ENCODE results near the gene CHMP4B.

The CHMP4B gene

DNA sequence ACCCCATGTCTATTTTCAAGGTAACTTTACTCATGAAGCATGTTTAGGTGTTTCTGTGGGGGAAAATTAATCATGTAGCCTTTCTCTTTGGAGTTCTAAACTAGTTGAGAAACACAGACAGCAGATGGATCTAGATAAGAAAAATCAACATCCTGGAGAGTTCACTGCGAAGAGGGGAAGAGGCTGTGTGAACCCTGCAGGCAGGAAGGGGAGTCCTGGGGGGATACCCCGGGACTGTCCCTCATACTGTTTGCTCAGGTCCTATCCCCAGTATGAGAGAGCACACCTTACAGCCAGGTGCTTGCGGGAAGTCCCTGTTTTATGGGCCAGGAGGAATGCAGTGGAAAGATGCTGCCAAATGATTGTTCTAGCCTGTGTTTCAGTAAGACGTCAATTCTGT is 32.7 kb downstream of the CHMP4B start:
- Histone ChIP-seq H3K9me3 (ENCODE audit: control insufficient read depth, insufficient read depth, low read length) (no peaks in the 10 kb centered on the region), H3K36me3 (ENCODE audit: insufficient read depth, low read length) (no peaks in the 10 kb centered on the region; the same call in 1 of the 2 replicates), H3K4me1 (ENCODE audit: insufficient read depth, low read length) (peaks cover 30% of the 10 kb centered on the region), H3K9ac (ENCODE audit: low read depth, low read length) (no peak overlapping the region)

DNA sequence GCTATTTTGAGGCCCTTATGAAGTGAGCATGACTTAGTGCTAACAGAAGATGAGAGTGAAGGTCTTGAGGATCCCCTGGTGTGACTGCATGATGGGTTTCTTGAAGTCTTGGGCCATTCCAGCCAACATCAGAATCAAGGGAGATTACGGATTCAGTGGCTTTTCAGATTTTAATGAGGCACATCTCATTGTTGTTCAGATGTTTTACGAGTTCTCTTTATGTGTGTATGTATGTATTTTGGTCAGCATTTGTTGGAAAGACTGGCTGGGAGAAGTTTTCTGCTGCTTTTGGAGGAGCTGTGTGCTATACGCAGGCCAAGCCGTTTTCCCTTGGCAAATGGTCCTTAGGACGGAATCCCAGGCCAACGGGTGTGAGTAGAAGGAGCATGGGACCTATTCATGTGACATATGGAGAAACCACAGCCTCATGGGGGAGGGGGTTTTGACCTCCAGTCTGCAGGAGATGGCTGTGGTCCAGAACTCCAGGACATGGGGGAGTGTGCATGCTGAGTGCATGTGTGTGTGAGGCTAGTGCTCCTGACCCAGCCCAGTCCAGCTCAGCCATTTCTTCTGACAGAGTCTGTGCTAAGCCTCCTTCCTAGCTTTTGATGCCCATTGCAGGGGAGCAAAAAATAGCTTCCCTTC is 35.3 kb downstream of the CHMP4B start:
- H3K4me1 ChIP-seq (ENCODE audit: insufficient read depth, low read length) = peaks cover 30% of the 10 kb centered on the region
- peaks cover 7% of the 10 kb centered on the region; the same call in 1 of the 2 replicates for H3K36me3 ChIP-seq (ENCODE audit: insufficient read depth, low read length)

DNA sequence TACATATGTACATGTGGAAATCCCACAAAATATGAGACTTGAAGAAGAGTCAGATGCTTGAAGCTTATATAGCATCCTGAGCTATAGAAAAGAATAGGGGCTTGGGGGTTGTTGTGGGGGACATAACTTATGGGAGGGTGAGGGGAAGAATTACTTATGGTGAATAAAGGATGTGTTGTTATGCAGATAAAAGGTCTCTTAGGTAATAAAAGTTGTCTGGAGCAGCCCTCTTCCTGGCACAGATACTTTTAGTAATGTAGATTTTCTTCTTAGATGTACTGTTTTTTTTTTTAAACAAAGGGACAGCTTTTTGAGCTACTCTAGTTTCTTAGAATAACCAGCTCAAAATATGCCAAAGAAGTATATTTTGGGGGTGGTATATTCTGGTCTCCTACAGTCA is 35.9 kb downstream of the CHMP4B start:
- Histone ChIP-seq H3K36me3 (ENCODE audit: insufficient read depth, low read length) (peaks cover 9% of the 10 kb centered on the region; the same call in 1 of the 2 replicates), H3K4me1 (ENCODE audit: insufficient read depth, low read length) (peaks cover 30% of the 10 kb centered on the region), H3K9ac (ENCODE audit: low read depth, low read length) (no peak overlapping the region), H3K9me3 (ENCODE audit: control insufficient read depth, insufficient read depth, low read length) (no peaks in the 10 kb centered on the region)

More for the DNA sequence above, 35.3 kb downstream of the CHMP4B start:
- H3K9ac ChIP-seq (ENCODE audit: low read depth, low read length) = no peak overlapping the region
- H3K9me3 ChIP-seq (ENCODE audit: control insufficient read depth, insufficient read depth, low read length) = no peaks in the 10 kb centered on the region

DNA sequence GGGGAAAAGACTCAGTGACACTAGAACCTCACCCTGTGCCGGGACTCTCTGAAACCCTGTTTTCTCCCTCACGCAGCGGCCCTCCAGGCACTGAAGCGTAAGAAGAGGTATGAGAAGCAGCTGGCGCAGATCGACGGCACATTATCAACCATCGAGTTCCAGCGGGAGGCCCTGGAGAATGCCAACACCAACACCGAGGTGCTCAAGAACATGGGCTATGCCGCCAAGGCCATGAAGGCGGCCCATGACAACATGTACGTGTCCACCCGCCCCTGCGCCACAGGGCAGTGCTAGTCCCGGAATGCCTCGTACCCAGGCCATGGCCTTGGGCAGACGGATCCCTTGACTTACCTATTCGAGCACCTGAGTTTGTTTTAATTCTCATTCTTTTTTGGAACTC is 37.2 kb downstream of the CHMP4B start:
- peaks cover 13% of the 10 kb centered on the region; the same call in 1 of the 2 replicates for H3K36me3 ChIP-seq (ENCODE audit: insufficient read depth, low read length)
- H3K9ac ChIP-seq (ENCODE audit: low read depth, low read length) = no peak overlapping the region
- H3K4me1 ChIP-seq (ENCODE audit: insufficient read depth, low read length) = peaks cover 22% of the 10 kb centered on the region
- no peaks in the 10 kb centered on the region for H3K9me3 ChIP-seq (ENCODE audit: control insufficient read depth, insufficient read depth, low read length)

DNA sequence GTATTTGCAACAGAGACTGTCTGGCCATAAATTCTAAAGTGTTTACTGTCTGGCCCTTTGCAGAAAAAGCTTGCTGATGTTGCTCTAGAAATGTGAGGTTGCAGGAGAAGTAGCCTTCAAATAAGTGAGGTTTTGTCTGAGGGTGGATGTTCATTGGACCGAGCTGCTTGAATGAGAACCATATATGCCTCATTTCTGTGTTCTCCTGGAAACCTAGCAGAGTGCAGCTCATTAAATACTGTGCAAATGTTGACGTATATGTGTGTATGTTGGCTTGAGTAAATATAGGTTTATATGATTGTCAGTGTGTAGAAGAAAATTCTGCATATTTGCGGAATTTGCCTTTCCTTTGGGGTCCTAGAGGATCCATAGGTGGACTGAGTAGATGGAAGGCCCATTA is 39.0 kb downstream of the CHMP4B start:
- Histone ChIP-seq H3K4me1 (ENCODE audit: insufficient read depth, low read length) (peaks cover 22% of the 10 kb centered on the region), H3K36me3 (ENCODE audit: insufficient read depth, low read length) (peaks cover 20% of the 10 kb centered on the region), H3K9me3 (ENCODE audit: control insufficient read depth, insufficient read depth, low read length) (no peaks in the 10 kb centered on the region), H3K9ac (ENCODE audit: low read depth, low read length) (no peak overlapping the region)

DNA sequence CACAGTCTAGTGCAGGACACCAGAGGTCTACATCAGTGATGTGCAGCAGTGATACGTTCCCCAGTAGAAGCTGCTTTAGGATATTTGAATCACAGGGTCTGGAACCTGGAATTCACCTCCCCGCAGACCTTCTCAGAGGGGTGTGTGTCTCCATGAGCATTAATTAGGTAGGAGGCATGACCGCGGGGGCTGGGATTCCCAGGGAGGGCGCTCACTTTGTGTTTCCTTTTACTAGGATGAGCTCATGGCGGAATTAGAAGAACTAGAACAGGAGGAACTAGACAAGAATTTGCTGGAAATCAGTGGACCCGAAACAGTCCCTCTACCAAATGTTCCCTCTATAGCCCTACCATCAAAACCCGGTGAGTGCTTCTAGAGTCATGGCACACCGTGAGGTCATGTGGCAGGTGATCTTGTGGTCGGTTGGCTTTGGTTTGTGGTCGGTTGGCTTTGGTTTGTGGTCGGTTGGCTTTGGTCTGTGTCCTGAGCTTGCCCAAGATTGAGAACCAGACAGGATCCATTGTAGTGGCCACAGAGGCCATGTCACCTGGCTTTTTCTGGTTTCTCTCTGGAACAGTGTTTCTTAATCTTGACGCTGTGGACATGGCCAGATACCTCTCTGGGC is 40.8 kb downstream of the CHMP4B start:
- H3K9ac ChIP-seq (ENCODE audit: low read depth, low read length) = no peak overlapping the region
- peaks cover 7% of the 10 kb centered on the region for H3K4me1 ChIP-seq (ENCODE audit: insufficient read depth, low read length)
- peaks cover 24% of the 10 kb centered on the region for H3K36me3 ChIP-seq (ENCODE audit: insufficient read depth, low read length)
- no peaks in the 10 kb centered on the region for H3K9me3 ChIP-seq (ENCODE audit: control insufficient read depth, insufficient read depth, low read length)

DNA sequence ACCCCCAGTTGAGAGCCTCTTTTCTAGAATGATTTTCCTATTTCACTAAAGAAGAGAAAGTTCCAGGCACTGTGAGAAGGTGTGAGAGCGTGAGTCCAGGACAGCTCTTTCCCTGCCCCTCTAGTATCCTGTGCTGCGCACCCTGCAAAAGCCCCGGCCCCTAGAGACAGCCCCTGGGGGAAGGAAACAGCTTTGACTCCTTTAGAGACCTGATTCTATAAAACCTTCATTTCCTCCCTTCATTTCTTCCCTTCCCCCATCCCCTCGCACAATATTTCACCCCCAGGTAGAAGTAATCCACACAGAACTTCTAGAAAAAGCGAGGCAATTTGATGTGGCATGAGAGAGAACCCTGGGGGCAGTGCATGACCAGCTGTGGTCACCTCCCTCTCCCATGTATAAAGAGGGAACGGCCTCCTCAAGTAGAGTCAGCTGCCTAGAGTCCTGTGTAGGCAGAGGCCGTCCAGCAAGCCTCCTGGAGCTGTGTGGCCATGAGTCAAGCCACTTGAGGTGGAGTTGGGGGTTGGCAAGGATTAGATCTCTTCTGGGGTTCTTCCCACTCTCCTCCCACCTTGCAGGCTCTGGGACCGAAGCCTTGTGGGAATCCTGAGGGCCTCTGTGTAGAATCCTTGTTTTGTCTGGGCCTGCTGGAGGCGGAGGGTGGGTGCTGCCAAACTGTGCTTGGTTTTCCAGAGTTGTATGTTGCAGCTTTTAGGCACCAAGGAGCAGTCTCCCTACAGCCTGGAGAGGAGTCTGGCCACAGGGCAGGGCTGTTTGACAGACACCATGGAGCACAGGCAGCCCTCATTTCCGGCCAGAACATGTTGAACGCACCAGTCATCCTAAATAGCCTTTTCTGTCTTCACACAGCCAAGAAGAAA is 41.7 kb downstream of the CHMP4B start:
- no peak overlapping the region for H3K9ac ChIP-seq (ENCODE audit: low read depth, low read length)
- H3K36me3 ChIP-seq (ENCODE audit: insufficient read depth, low read length) = peaks cover 24% of the 10 kb centered on the region
- no peaks in the 10 kb centered on the region for H3K9me3 ChIP-seq (ENCODE audit: control insufficient read depth, insufficient read depth, low read length)
- no peaks in the 10 kb centered on the region for H3K4me1 ChIP-seq (ENCODE audit: insufficient read depth, low read length)

DNA sequence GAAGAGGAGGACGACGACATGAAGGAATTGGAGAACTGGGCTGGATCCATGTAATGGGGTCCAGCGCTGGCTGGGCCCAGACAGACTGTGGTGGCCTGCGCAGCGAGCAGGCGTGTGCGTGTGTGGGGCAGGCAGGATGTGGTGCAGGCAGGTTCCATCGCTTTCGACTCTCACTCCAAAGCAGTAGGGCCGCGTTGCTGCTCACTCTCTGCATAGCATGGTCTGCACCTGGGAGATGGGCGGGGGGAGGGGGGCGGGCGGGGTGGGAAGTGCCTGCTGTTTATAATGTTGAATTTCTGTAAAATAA is 42.3 kb downstream of the CHMP4B start:
- Histone ChIP-seq H3K9ac (ENCODE audit: low read depth, low read length) (no peak overlapping the region), H3K9me3 (ENCODE audit: control insufficient read depth, insufficient read depth, low read length) (no peaks in the 10 kb centered on the region), H3K36me3 (ENCODE audit: insufficient read depth, low read length) (peaks cover 24% of the 10 kb centered on the region), H3K4me1 (ENCODE audit: insufficient read depth, low read length) (no peaks in the 10 kb centered on the region)

DNA sequence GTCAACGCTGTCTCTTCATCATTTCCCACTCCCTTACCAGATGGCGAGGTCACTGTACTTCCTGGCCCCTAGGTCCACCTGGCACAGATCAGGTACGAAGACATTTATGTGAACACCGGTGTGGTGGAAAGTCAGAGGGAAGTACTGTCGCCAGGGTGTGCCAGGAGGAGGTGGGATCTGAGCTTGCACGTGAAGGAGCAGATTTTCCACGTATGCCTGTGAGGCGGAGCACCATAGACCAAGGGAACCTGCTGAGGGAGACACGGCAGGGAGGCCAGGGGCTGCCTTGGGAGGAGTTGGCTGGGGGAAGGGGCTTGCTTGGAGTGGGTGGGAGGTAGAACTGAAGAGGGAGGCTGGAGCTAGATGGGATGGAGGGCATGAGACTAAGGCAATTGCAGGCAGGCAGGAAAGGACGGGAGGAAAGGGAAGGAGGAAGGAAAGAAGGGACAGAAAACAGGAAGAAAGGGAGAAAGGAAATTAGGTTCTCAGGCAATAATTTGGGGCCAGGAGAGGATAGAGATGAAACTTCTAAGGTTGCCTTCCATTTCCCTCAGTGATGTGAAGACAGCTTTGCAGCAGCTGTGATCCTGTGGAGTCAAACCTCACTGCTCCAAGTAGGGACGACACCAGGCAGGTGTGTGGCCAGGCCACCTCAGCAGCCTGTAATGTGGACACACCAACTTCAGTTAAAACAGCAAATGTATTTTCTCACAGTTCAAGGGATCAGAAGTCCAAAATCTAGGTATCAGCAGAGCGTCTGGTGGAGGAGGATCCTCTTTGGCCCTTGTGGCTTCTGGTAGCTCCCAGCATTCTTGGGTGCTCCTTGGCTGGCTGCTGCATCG is 46.8 kb downstream of the CHMP4B start:
- peaks cover under 1% of the 10 kb centered on the region; the same call in 1 of the 2 replicates for H3K4me1 ChIP-seq (ENCODE audit: insufficient read depth, low read length)
- H3K9me3 ChIP-seq (ENCODE audit: control insufficient read depth, insufficient read depth, low read length) = no peaks in the 10 kb centered on the region
- no peak overlapping the region for H3K9ac ChIP-seq (ENCODE audit: low read depth, low read length)
- H3K36me3 ChIP-seq (ENCODE audit: insufficient read depth, low read length) = peaks cover 11% of the 10 kb centered on the region

DNA sequence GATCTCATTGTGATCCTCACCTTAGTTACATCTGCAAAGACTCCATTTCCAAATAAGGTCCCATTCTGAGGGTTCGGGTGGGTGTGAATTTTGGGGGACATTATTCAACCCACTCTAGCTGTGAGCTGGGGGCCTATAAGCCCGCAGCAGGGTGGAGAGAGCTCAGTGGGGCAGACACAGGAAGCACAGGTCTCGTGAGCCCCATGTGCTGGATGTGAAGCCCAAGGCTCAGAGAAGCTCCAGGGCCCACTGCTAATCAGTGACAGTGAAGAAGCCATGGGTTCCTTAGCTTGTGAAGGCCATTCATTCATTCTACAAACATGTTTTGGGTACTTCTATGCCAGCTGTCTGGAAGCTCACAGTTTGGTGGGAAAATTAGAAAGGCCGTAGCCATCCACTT is 47.5 kb downstream of the CHMP4B start:
- Histone ChIP-seq H3K36me3 (ENCODE audit: insufficient read depth, low read length) (peaks cover 10% of the 10 kb centered on the region), H3K9ac (ENCODE audit: low read depth, low read length) (no peak overlapping the region), H3K9me3 (ENCODE audit: control insufficient read depth, insufficient read depth, low read length) (no peaks in the 10 kb centered on the region), H3K4me1 (ENCODE audit: insufficient read depth, low read length) (peaks cover 4% of the 10 kb centered on the region; the same call in 1 of the 2 replicates)

DNA sequence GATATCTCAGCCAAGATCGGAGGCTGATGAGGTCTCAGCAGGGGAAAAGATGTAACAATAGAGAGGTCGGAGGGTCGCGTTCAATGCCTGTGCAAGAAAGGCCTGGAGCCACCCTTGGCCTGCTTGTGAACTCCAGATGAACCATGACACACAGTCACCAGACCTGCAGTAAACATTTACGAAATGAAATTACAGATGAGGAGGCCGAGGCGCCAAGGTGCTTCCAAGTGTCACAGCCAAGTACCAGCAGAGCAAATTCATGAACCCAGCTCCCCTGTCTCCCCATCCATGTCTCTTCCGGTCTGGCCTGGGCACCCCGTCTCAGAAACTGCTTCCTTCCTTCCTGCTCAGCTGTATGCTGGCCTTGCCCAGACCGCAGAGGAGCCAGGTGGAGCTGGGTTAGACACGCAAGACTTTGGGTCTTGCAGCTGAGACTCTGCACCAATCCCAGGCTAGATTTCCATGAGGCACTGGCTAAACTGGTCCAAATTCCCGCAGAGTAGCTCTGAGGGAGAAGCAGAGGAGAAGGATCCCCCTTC is 48.1 kb downstream of the CHMP4B start:
- Histone ChIP-seq H3K9me3 (ENCODE audit: control insufficient read depth, insufficient read depth, low read length) (no peaks in the 10 kb centered on the region), H3K36me3 (ENCODE audit: insufficient read depth, low read length) (peaks cover 5% of the 10 kb centered on the region), H3K9ac (ENCODE audit: low read depth, low read length) (no peak overlapping the region), H3K4me1 (ENCODE audit: insufficient read depth, low read length) (peaks cover 4% of the 10 kb centered on the region; the same call in 1 of the 2 replicates)

DNA sequence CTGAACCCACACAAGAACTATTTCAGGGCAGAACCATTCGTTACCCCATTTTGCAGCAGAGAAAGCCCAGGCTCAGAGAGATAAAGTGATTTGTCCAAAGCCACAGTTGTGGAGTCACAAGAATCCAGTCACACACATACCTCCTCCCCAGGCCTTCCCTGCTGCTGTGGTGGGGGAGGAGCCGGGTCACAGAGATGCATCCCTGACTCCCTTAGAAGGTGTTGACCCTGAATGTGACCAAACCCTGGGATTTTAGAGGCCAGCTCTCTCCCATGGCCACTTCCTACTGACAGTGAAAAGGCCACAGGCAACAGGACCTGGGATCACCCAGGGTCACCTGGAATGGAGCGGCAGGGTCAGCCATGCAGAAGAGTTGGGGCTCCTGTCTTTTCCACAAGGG is 48.6 kb downstream of the CHMP4B start:
- H3K36me3 ChIP-seq (ENCODE audit: insufficient read depth, low read length) = peaks cover 5% of the 10 kb centered on the region
- peaks cover 4% of the 10 kb centered on the region; the same call in 1 of the 2 replicates for H3K4me1 ChIP-seq (ENCODE audit: insufficient read depth, low read length)
- H3K9ac ChIP-seq (ENCODE audit: low read depth, low read length) = no peak overlapping the region
- H3K9me3 ChIP-seq (ENCODE audit: control insufficient read depth, insufficient read depth, low read length) = no peaks in the 10 kb centered on the region

DNA sequence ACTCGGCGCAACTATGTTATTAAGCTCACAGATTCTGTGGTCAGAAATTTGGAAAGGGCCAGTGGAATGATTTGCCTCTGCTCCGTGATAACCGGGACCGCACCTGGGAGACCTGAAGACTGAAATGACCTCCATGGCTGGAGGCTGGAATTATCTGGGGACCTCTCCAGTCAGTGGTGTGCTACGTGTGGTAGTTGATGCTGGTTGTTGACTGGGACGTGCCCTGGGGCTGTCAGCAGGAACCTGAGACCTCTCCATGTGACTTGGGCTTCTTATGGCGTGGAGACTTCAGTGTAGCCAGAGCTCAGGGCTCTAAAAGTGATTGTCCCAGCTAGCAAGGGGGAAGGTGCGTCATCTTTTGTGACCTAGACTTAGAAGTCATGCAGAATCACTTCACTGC is 50.3 kb downstream of the CHMP4B start:
- H3K4me1 ChIP-seq (ENCODE audit: insufficient read depth, low read length) = peaks cover 4% of the 10 kb centered on the region; the same call in 1 of the 2 replicates

More for the DNA sequence above, 50.3 kb downstream of the CHMP4B start:
- no peaks in the 10 kb centered on the region for H3K9me3 ChIP-seq (ENCODE audit: control insufficient read depth, insufficient read depth, low read length)
- H3K36me3 ChIP-seq (ENCODE audit: insufficient read depth, low read length) = no peaks in the 10 kb centered on the region
- no peak overlapping the region for H3K9ac ChIP-seq (ENCODE audit: low read depth, low read length)

Measured in ES-I3 (cell line).